T-helper 1 cell (primary cell): Measurements from ENCODE around the gene NME1.
"Not testable (repeated sequence)": the region's sequence is repeated elsewhere in the genome, so short reads cannot be mapped to it uniquely, and the experiment has no call there.

ENCODE experiments used
- DNase-seq, 5 donors: peaks; one replicate each; pipeline ENCODE4 v3.0.0-alpha.2; 2012 to 2020

NME1 gene

GRCh38 chr17:51147650-51148049 lies 5.7 kb upstream of the NME1 start:
- DNase-seq = no peak

GRCh38 chr17:51149163-51149562 lies 4.2 kb upstream of the NME1 start:
- no peak for DNase-seq

- no peak for DNase-seq
Observed at GRCh38 chr17:51150932-51151331, 2.4 kb upstream of the NME1 start.

DNA sequence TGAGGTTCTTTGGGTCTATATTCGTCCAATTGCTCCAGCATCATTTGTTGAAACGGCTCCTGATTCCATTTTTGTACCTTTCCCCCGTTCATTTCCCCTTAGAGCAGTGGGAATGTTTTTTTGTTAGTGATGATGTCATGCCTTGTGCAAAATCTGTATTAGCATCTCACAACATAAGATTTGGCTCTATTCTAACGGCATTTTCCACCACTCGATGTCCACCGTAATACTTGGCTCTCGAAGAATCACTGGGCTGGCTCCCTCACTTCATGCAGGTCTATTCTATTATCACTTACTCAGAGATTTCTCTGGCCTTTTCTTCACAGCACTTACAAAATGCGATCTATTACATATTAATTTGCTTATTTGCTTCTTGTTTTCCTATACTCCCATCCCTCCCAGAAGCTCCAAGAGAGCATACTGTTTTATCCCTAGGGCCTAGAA lies 571 bp upstream of the NME1 start:
- no peak for DNase-seq

GRCh38 chr17:51154176-51154575 lies 817 bp downstream of the NME1 start:
- DNase-seq = peak in 1 of 5 donors; percentile 25

DNA sequence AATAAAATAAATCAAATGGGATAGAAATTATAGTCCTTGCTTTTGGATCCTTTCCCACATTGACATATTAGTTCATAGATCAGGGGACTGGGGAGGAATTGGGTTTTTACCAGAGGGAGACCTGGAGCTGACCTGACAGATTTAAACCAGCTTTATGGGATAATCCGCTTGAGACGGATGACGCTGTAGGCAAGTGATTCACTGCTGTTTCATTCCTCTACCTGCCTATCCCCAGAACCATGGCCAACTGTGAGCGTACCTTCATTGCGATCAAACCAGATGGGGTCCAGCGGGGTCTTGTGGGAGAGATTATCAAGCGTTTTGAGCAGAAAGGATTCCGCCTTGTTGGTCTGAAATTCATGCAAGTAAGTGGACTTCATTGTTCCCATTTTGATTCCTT lies 2.1 kb downstream of the NME1 start:
- no peak for DNase-seq

DNA sequence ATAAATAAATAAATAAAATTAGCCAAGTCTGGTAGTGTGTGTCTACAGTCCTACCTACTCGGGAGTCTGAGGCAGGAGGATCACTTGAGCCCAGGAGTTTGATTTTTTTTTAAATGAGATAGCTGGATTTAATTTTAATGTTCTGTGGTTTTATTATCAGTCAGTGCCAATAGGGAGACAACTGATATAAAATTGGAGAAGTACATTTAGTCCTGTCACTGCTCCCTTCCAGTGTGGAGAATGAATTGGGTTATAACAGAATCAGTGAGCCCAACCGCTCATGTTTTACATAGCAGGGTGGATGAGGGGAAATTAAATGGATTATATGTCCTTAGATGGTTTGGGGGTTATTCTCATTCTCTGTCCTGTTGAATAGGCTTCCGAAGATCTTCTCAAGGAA lies 6.2 kb downstream of the NME1 start:
- no peak for DNase-seq

DNA sequence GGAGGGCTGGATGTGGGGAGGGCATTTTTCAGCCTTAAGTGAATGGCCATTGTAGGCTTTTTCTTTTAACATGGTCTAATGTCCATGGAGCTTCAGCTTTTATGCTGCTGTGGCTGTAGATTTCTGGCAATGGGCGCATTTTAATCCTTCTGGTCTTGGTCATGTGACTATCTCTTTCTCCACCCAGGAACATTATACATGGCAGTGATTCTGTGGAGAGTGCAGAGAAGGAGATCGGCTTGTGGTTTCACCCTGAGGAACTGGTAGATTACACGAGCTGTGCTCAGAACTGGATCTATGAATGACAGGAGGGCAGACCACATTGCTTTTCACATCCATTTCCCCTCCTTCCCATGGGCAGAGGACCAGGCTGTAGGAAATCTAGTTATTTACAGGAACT lies 8.2 kb downstream of the NME1 start:
- DNase-seq = no peak

- DNase-seq = no peak
Observed at GRCh38 chr17:51164911-51165679, 11.7 kb downstream of the NME1 start.

DNA sequence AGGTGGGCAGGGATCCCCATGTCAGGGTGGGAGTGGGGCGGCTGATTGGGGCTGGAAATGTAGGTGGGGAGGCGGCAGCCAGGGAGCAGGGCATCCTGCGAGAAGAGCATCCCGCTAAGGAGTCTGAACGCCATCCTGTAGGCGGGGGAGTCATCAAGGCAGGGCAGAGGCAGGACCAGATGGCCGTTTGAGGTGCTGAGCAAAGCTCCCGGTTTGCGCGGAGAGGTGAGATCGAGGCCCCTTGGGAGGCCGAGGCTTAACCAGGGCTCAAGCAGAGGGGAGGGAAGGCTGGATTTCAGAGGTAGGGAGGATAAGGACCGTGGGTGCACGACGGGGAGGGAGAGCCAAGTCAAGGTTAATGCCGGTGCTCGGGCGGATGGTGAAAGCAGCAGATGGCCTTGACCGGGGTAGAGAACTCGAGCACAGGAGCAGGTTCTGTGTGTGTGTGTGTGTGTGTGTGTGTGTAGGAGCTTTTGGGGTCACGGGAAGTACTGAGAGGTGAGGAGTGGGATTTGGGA lies 12.4 kb downstream of the NME1 start:
- DNase-seq = peak in 3 of 5 donors; percentile 10 to 28 (median 16)

DNA sequence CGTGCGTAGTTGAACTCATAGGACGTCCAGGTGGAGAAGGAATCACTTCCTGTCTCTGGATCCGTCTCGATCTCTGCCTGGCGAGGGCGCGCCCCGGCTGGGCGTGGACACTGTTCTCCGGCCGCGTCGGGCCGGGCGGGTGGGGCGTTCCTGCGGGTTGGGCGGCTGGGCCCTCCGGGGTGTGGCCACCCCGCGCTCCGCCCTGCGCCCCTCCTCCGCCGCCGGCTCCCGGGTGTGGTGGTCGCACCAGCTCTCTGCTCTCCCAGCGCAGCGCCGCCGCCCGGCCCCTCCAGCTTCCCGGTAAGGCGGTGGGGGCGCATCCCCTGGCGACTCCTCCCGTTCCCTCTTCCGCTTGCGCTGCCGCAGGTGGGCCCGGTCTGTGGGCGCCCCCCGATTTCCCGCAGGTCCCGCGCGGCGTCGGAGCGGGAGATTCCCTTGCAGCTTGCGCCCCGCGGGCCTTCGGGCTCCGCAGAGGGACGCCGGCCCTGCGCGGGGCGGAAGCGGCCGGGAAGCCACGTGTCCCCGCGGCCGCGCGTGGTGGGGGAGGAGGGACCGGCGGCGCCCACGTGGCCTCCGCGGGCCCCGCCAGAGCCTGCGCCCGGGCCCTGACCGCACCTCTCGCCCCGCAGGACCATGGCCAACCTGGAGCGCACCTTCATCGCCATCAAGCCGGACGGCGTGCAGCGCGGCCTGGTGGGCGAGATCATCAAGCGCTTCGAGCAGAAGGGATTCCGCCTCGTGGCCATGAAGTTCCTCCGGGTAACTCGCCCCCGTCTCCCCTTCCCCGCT lies 13.0 kb downstream of the NME1 start, which contains the start of gene NME2:
Gene NME2, plus strand, starts transcription at position 214 of the 789 bp plus-strand sequence. Its CDS starts 420 bp downstream, at position 634.
- peak; percentile 42 to 68 (median 43) for DNase-seq

GRCh38 chr17:51166987-51167931 lies 13.9 kb downstream of the NME1 start:
- DNase-seq = peak; percentile 26 to 64 (median 51)

DNA sequence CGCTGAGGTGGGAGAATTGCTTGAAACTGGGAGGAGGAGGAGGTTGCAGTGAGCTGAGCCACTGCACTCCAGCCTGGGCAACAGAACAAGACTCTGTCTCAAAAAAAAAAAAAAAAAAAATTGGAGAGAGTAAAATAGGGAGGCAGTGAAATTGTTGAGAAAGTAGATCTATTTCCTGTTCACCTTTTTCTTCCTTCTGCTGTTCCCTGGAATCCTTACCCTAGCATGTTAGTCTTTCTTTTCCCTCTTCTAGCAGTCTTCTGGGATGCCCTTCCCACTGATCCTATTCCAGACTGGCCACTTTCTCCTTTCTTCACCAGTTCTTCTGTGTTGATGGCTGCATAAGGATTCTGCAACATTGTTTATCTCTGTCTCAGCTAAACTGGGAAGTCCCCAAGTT lies 16.0 kb downstream of the NME1 start:
- DNase-seq = no peak

DNA sequence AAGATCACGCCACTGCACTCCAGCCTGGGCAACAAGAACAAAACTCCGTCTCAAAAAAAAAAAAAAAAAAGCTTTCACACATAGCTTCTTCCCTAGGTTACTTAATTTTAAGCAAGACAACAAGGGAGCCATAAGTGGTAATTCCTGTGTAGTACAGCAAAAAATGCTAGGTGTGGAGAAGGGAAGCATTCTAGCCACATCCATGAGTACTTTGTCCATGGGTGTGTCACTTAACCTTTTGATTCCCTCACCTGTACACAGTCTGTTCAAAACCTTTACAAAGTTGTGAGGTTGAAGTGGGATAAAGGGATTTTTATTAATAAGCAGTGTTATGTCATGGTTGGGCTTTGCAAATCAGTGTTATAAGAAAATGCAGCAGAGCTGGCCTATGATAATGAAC lies 17.4 kb downstream of the NME1 start:
- no peak for DNase-seq

- DNase-seq = not testable (repeated sequence)
Observed at GRCh38 chr17:51172030-51172429, 18.7 kb downstream of the NME1 start.

DNA sequence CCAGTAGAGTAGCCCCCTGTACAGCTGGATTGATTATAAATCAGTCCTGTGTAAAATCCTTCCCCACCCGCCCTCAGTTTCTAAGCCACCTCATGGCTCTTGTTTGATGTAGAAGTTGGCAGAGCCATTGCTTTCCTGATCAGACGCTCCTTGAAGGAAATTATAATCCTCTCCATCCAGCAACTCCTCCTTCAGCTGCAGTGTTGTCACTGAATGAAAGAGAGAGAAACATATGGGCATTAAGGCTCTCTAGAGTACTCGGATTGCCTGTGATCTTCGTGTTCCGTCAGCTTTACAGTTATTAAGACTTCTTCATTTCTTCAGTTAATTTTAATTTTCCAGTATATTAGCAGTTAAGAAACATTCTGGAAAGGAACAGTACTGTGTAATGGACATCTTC lies 27.1 kb downstream of the NME1 start:
- no peak for DNase-seq

DNA sequence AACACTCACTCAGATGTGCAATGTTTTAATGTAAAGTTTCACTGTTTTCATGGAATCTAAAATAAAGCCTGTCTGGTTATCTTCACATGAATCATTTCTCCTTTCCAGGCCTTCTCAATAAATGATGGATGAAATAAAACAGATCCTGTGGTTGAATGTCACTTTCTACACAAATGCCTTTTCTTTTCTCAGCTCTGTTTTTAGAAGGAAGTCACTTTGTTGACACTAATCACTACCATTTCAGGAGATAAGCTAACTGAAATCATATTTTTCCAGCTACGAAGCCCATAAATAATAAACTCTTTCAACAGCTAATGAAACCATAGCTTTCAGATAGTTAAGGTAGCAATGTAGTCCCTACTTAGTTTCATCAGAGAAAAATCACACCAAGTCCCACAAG lies 30.8 kb downstream of the NME1 start:
- DNase-seq = no peak

- DNase-seq = no peak
Observed at GRCh38 chr17:51185763-51186332, 32.5 kb downstream of the NME1 start.

GRCh38 chr17:51188271-51188833 lies 35.0 kb downstream of the NME1 start:
- no peak for DNase-seq

DNA sequence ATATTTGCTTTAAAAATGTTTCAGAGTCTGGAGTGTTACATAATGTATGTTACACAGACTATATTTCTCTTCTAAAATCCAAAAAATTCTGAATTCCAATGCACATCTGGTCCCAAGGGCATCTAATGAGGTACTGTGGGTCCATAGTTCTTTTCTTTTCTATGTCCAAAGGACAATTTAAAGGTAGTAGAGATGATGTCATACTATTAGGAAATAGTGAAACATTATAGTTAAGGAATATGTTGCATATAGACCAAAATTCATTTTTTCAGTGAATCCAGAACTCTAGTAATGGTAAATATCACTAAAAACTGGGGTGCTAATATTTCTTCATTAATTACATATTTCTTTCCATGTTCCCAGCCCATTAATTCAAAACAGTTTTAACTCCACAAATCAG lies 35.8 kb downstream of the NME1 start:
- no peak for DNase-seq

DNA sequence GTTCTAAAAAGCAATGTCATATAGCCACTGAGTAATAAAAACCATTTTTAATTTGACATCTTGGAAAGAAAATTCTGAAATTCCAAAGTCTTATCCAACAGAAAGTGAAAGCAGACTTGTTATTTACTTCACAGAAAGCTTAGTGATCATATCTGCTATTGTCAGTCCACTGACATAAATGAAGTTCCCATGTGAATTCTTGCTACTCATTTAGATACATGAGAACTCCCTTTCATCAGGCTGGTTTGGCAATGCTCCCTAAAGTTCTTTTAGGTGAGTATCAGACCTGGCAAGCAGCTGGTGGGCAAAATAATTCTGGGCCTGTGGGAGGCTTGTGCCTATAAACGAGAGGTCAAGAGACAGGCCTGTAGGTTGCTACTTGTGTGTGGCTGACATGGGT lies 36.3 kb downstream of the NME1 start:
- DNase-seq = no peak

- DNase-seq = no peak
Observed at GRCh38 chr17:51191895-51192294, 38.5 kb downstream of the NME1 start.
